ENCODE data around the gene CLASP1.
A peak's percentile ranks its signal among the peaks of the same experiment; 100 is the strongest.

CLASP1 gene

DNA sequence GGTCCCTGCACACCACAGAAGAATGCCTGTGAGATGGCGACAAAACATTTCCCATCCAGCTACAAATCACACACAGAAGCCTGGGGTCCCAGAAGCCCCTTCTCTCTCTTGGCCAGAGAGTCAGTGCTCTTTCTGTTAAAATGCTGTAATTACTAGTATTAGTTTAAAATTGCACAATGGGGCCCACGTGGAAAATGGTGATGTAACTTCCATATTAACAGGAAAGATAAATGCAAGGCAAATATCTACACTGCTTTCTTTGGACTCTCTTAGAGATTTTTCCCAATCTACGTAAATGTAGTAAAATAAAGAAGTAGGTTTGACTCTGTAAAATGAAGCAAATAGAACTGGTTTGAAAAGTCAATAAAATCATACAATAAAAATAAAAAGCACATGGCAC lies 250.4 kb downstream of the CLASP1 start:
- DNase-seq (ENCODE audit: low read depth) = peak; percentile 7
- no peak overlapping the region for H3K4me3 ChIP-seq (ENCODE audit: control insufficient read depth, low read depth, low read length)
- TF ChIP-seq, protein P1, sequence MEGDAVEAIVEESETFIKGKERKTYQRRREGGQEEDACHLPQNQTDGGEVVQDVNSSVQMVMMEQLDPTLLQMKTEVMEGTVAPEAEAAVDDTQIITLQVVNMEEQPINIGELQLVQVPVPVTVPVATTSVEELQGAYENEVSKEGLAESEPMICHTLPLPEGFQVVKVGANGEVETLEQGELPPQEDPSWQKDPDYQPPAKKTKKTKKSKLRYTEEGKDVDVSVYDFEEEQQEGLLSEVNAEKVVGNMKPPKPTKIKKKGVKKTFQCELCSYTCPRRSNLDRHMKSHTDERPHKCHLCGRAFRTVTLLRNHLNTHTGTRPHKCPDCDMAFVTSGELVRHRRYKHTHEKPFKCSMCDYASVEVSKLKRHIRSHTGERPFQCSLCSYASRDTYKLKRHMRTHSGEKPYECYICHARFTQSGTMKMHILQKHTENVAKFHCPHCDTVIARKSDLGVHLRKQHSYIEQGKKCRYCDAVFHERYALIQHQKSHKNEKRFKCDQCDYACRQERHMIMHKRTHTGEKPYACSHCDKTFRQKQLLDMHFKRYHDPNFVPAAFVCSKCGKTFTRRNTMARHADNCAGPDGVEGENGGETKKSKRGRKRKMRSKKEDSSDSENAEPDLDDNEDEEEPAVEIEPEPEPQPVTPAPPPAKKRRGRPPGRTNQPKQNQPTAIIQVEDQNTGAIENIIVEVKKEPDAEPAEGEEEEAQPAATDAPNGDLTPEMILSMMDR (conservative IDR thresholded peaks at IDR 0.05; ENCODE audit: control insufficient read depth, insufficient read depth, low read depth, low read length) = no peak

DNA sequence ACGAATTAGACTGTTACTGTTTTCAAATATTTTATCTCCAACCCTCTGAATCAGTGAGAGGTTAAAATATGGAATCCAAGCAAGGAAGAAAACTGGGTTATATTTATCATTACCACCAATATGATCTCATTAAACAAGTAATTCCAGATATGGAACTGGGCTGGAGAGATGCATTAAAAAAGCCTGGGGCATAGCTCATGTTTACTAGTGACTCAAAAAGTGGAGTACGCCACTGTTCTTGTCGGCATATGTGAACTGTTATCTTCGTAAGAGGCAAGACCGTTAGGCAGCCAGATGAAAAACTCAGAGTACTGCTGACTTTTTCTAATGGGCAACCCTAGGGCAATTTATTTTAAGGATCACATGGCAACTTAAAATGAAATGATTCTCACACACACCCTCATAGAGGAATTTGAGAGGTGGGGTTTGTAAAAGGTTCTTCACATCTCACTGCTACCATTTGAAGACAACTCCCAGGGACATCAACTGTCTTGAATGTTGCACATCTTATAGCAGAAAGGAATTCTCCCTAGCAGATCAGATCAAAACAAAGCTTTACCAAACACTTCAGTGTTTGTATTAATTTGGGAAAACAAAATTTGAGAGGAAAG lies 259.1 kb downstream of the CLASP1 start:
- DNase-seq (ENCODE audit: low read depth) = no peak
- TF ChIP-seq, protein P1 (conservative IDR thresholded peaks at IDR 0.05; ENCODE audit: control insufficient read depth, insufficient read depth, low read depth, low read length) = no peak

DNA sequence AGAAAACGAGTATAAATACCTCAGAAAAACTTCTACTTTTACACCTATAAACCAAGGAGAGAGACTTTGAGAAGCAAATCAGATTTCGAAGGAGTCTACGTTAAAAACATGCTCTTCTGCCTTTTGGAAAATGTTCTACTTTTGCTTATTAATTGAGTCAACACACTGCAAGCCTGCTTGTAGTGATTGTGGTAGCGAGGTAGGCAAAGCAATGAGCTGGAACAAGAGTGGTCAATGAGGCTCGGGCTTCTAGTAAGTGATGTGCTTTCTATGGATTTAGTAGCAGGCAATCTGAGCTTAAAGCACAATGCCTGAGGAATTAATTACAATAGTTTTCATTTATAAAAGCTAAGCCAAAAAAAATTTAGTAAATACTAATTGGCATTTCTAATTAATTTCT lies 260.9 kb downstream of the CLASP1 start:
- TF ChIP-seq, protein P1 (conservative IDR thresholded peaks at IDR 0.05; ENCODE audit: control insufficient read depth, insufficient read depth, low read depth, low read length) = no peak
- DNase-seq (ENCODE audit: low read depth) = no peak
- no peak overlapping the region for H3K4me3 ChIP-seq (ENCODE audit: control insufficient read depth, low read depth, low read length)

More for the DNA sequence above, 259.1 kb downstream of the CLASP1 start:
- H3K4me3 ChIP-seq (ENCODE audit: control insufficient read depth, low read depth, low read length) = no peak overlapping the region

DNA sequence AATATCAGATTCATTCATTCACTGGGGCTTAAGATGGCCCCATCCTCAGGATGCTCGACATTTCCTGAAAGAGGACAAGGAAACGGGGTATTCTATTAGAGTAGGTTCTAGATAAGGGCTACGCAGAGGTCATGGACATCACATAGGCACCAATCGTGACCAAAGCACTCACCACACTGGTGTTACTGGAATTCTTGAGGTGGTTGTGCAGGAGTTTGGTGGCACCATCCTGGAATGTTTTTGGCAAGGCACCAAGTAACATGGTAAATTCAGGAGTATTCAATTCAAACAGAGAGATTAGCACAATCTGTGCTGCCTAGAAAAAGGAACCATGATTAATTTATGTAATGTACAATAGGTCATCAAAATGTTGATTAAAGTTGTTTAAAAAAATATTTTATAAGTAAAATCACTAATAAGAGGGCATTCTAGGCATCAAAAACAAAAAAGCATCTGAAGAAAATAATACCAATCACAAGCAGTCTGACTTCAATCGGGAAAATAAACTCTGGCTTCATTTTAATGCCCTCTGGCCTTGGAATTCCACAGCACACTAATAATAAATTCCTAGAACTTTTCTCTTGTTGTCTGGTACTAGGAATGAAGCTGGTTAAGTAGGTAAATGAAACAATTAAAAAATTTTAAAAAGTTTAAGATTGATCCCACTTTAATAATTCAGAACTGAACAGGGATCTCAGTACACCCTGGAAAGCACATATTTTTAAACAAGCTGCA lies 261.5 kb downstream of the CLASP1 start:
- TF ChIP-seq, protein P1 (conservative IDR thresholded peaks at IDR 0.05; ENCODE audit: control insufficient read depth, insufficient read depth, low read depth, low read length) = no peak
- no peak overlapping the region for H3K4me3 ChIP-seq (ENCODE audit: control insufficient read depth, low read depth, low read length)
- no peak for DNase-seq (ENCODE audit: low read depth)

DNA sequence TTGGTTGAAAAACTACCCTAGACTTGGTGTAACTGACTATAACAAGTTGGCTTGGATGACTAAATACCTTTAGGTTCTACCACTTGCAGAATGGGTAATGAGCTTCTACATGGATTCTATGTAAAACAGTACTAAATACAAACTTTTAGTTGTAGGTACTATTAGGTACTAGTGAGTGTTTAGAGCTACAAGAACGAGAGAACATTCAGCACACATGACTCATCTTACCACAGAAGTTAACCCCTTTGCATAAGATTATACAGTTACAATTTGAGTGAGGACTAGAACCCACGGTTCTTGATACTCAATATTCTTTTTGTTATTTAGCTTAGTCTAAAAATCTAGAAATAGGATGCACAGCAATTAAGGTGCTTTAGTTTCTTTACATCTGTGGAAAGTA lies 262.6 kb downstream of the CLASP1 start:
- DNase-seq (ENCODE audit: low read depth) = peak; percentile 75
- no peak overlapping the region for H3K4me3 ChIP-seq (ENCODE audit: control insufficient read depth, low read depth, low read length)
- TF ChIP-seq, protein P1 (conservative IDR thresholded peaks at IDR 0.05; ENCODE audit: control insufficient read depth, insufficient read depth, low read depth, low read length) = no peak

DNA sequence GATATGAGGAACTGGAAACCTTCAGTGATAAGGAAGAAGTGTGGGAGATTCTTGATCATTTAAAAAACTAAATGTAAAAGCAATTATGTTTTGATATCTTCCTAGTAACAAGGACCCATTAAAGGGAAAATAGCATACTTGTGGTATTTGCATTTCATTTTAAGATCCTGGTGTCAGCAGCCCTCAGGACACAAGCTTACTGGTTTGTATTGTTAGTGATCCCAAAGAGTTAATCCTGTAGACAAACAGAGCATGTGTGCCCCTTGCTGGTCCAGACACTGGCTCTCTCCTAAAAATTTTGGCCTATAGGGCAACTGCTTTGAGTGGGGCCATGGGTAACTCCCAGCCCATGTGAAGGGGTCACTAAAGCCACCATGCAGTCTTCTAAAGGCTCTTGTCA lies 263.2 kb downstream of the CLASP1 start:
- H3K4me3 ChIP-seq (ENCODE audit: control insufficient read depth, low read depth, low read length) = no peak overlapping the region
- TF ChIP-seq, protein P1 (conservative IDR thresholded peaks at IDR 0.05; ENCODE audit: control insufficient read depth, insufficient read depth, low read depth, low read length) = no peak
- DNase-seq (ENCODE audit: low read depth) = no peak

All from fibroblast of mammary gland (primary cell).